ENCODE data around the gene NOXRED1. TPM values are rescaled to one million over a fixed set of nuclear protein-coding genes. Genes with fewer than 3 reads are reported as not detected.

NOXRED1 gene
- total RNA-seq, 1 donor from 2014 or later, result 0.16 TPM

DNA sequence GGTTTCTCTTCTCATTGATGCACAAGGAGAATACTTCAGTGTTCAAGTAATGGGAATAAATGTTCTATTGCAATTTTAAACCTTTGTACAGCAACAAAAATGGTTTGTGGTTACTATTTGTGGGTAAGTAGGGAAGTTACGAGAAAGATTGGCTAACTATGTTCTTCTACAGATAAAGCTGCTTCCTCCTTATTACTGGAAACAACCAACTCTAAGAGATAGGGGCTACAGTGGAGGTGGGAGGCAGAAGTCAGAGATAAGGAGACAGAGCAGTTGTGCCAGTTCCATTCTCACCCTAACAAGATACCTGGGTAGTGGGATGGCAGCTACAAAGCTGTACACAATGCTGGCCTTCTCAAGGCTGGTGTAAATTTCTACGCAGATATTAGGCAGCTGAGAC lies 16.2 kb downstream of the NOXRED1 start:
- no peak for DNase-seq

DNA sequence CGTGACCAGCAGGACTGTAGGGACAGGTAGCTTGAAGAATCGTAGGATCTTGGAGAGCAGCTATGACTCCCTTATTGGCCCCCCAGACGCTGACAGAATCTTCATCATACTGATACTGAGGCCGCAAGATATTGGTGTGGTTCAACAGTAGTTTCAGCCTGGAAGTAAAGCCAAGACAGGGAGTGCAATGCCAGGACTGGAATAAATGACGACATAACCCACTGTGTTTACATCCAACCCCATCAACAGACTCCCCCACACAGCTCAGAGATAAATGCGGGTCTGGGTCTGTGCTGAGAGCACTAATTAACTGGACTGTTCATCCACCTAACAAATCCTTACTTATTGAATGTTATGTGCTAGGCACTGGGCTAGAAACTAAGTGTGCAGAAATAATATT lies 16.6 kb downstream of the NOXRED1 start:
- DNase-seq, result no peak

DNA sequence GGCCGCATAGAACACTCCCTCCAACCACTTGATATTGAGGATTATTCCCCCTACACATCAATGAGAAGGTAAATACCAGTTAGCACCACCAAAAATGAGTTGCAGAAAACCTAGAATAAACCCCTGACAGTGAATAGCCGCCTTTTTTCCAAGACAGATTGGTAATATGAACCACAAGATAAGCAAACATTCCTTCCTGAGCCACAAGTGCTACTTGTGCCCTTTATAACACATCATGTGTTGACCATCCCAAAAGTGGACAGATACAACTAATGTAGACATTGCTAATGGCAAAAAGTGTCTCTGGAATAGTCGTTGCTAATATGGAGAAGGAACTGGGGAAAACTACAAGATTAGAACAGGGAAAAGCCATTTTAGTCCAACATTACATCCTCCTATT lies 17.2 kb downstream of the NOXRED1 start:
- DNase-seq, result no peak

DNA sequence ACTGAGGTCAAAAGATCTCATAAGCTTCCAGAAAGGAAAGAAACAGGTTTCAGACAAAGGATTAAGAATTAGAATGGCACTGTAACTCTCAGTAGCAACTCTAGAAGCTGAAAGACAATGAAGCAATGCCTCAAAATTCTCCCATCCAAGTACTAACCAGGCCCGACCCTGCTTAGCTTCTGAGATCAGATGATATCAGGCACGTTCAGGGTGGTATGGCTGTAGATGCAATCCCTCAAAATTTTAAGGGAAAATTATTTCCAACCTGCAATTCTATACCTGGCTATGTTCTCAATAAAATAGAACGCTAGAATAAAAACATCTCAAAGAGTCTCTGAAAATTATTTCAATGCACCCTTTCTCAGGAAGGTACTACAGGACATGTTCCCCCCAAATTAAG lies 19.6 kb downstream of the NOXRED1 start:
- no peak for DNase-seq

DNA sequence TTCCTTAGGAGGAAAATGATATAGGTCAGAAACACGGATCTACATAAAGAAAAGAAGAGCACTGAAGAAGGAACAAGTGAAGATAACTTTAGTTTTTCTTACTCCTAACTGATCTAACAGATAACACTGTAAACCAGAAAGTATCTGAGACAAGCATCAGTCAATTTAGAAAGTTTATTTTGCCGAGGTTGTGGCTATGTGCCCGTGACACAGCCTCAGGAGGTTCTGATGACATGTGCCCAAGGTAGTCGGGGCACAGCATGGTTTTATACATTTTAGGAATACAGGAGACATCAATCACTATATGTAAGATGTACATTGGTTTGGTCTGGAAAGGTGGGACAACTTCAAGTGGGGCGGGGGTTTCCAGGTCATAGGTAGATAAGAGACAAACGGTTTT lies 23.1 kb downstream of the NOXRED1 start:
- DNase-seq, result no peak

DNA sequence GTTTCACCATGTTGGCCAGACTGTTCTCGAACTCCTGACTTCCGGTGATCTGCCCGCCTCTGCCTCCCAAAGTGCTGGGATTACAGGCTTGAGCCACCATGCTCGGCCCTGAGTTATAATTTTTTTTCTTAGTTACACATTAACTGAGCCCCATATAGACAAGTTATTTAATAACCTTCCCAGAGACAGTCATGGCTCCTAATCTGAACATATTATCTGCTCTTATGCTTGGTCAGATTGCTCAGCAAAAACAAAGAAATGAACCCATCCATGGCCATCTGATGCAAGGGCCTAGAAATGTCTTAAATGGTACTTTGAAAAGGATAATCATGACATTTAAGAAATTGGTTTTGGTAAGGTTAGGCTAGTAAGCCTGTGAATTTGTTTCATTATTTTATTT lies 33.1 kb downstream of the NOXRED1 start:
- DNase-seq, result no peak

DNA sequence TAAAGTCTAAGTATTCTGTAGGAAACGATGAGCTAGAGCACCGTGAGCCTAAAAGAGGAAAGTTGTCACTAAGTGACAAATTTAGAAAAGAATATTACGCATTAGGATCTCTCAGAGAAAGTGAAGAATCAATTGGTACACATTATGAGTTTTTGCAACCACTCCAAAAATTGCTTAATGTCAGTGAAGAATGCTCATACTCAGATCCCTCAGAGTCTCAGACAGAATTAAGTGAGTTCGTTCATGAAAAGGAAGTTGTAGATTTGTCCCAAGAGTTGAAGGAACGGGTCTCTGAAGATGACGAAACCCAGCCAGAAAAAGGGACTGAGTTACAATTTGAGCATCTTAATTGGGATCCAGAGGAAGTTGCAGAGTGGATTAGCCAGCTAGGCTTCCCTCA lies 44.6 kb downstream of the NOXRED1 start:
- no peak for DNase-seq

DNA sequence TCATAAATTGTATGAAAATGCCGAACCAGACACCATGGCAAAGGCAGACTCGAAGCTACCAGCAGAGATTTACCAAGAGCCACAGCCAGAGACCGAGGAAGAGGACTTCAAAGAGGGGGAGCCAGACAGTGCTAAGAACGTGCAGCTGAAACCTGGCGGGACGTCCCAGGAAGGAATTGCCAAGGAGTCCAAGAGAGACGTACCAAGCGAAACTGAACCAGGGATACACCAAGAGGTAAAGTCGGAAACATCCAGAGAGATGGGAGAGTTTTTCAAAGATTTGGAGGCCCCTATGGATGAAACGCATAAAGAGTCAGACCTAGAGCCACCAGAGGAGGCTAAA lies 45.9 kb downstream of the NOXRED1 start:
- DNase-seq, result no peak

DNA sequence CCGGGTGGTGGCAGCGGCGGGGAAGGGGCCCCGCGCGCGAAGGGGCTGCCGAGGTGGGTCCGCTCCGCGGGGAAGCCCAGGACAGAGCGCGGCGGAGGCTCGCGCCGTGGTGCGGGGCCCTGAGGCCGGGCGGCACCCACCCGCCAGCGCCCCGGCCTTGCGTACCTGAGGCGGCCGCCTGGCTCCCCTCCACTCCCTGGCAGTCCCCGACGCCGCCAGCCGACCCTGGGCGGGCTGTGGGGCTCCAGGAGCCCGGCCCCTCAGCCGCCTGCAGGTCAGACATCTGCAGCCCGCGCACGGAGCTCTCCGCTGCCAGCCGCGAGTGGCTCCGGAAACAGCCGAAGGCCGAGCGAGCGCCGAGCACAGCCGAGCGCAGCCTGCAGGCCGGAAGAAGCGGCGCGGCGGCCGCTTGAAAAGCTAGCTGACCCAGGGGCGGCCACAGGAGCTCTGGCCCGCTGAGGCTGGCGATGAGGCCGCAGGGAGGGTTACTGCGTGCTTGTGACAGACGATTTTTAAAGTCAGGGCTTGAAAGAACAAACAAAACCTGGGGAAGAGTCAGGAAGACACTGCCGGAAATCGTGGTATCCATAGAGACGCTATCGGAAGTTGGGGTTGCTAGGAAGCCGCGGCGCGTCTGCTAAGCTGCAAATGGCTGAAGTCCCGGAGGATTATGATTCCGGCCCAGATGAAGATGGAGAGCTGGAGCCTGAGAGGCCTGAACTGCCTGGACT lies 46.4 kb downstream of the NOXRED1 start, which contains the start of the genes SAMD15 and TMED8:
Gene SAMD15 (plus strand): TSS at position 609 of the 731 bp plus-strand sequence. CDS start 40 bp downstream, at position 649.
Gene TMED8 (minus strand): TSS at position 324 of the 731 bp plus-strand sequence. CDS start 41 bp downstream, at position 283.
- DNase-seq, result peak; percentile 82

DNA sequence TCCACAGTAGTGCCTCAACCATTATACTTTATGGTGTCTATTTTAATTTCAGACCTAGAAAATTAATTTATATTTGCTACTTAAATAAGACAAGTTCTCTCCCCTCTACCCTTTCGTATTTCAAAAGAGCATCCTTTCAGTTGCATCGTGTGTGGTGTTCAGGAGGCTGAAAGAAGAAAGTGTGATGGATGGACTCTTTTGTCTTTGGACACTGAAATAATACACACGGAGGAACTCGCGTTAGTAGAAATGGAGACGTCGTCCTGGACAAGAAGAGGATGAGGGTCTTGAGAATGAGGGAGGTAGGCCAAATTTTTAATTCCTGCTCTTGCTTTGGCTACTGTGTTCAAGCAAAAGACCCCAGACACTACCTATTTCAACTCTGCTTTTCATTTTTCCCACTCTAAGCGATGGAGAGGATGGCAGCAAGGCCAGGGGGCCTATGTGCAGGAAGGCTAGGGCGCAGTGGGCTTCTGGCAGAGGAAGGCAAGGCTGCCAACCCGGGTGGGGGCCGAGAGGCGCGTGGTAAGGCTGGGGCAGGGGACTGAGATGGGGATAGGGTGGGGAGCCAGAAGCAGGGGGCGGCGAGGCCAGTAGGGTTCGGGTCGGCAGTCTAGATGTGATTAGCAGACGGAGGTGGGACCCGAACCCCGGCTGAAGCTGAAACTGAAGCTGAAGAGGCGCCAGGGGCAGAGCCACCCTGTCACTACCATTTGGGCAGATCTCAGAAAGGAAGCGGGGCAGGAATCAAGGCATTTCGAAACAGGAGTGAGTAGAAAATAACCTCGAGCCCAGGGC lies 47.2 kb downstream of the NOXRED1 start:
- no peak for DNase-seq

DNA sequence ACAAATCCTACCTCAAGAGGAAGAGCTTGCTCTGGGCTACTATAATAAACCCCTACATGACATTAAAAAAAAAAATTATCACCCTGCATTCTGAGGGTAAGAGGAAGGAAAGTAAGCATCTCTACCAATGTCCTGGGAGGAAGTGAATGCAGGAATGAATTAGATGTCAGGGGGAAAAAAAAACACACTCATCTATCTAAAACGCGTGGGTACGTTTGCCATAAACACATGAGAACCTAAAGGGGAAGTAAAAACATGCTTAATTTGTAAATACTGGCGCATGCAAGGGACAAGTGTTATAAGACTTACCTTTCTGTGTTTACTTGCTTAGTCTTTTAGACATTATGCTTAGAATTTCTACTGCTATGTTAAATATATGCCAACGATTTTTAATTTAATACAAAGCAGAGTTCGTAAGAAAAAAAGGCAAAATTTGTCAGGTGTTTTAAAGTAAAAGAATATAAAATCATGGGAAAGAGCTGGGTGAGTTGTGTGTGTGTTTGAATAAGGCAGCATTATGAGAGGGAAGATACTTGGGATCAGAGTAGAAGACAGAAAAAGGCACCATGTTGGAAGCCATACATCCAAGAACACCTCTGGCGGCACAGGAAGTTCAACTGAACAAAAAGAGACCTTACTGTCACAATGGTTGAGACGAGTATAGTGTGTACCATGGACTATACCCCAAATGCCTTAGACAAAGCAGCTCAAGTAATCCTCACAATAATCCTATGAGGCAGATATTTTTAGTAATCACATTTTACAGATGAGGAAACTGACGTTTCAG lies 48.0 kb downstream of the NOXRED1 start:
- DNase-seq, result no peak

DNA sequence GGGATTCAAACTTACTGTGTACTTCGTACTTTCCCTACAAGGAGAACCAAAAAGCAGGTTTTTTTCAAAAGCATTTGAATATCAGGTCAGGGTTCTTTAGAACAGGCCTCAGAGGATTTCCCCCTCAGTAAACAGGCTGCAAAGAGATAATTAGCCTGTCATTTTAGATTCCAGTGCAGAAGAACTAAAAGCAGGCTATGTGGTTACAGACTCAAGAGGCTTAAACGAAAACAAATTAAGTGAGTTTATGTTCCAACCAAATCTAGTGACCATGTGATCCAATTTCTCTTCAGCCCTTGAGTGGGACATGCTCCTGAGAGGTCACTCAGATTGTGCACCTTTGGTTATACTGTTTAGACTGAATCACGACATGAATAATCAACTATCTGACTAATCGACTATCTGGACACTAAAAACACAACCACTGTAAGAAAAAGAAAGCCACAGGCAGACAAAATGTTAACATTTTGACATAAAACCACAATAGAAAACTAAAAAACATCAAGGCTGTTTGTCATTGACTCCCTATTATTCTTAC lies 51.0 kb downstream of the NOXRED1 start:
- DNase-seq, result no peak

DNA sequence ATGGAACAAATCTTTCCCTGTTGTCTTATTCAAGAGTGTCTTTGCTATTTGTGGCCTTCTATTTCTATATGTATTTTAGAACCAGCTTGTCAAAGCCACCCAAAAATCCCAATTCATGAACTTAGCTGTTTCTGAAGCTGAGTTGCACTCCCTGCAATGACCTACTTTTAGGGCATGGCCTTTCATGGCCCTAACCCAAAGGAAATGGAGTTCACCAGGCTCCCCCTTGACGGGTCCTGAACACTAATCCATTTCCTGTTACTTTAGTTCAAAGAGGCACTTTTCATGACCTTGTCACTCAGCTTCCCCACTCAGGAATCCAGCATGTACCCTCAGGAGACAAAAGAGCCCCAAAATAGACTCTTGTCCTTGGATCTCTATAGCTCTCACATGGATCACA lies 54.0 kb downstream of the NOXRED1 start:
- no peak for DNase-seq

DNA sequence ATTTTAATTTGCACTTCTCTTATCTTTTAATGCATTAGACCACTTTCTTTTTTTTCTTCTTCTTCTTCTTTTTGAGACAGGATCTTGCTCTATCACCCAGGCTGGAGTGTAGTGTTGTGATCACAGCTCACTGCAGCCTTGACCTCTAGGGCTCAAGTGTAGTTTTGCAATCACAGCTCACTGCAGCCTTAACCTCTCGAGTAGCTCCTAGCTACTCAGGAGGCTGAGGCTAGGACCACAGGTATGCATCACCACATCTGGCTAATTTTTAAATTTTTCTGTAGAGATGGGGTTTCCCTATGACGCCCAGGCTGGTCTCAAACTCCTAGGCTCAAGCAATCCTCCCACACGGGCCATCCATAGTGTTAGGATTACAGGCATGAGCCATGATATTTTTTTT lies 59.2 kb downstream of the NOXRED1 start:
- no peak for DNase-seq

DNA sequence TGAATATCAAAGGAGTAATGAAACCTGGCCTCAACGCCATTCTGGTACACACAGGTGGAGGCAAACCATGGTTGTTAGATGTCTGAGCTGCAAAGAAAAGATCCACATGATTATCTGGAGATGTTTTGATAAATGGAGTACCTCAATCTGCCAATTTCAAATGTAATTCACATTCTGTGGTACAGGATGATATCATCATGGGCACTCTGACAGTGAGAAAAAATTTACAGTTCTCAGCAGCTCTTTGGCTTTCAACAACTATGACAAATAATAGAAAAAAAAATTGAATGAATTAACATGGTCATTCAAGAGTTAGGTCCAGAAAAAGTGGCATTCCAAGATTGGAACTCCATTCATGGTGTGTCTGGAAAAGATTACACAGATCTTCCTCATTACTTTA lies 63.7 kb downstream of the NOXRED1 start:
- no peak for DNase-seq

DNA sequence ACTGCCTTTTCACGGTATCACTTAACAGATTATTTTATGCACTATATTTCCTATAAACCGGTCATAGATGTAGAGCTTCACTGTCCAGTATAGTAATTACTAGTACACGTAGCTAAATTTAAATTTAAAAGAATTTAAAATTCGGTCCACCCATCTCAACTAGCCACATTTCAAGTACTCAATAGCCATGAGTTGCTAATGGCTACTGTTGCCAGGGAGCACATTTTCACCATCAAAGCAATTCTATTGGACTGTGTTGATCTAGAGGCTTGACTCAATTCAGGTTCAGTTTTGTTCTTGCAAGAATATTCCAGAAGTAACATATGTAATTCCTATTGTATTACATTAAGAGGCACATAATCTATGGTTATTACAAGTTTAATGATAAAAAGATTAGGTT lies 66.4 kb downstream of the NOXRED1 start:
- DNase-seq, result no peak

DNA sequence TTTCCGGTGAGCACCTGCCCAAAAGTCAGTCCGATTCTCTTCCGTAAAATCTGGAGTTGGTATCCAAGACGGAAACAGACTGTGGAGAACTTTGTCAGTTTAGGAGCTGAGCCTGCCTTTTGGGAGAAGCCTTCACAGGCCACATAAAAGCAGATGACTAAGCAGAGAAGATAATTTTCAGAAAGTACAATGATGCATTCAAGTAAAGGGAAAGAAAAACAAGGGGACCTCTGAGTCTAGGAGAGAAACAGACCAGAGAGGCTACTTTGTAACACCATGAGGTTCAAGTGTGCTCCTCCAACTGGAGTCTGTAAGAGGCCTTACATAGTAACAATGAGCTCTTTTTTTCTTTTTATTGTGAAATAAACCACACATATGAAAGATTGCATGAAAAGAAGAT lies 67.5 kb downstream of the NOXRED1 start:
- no peak for DNase-seq

DNA sequence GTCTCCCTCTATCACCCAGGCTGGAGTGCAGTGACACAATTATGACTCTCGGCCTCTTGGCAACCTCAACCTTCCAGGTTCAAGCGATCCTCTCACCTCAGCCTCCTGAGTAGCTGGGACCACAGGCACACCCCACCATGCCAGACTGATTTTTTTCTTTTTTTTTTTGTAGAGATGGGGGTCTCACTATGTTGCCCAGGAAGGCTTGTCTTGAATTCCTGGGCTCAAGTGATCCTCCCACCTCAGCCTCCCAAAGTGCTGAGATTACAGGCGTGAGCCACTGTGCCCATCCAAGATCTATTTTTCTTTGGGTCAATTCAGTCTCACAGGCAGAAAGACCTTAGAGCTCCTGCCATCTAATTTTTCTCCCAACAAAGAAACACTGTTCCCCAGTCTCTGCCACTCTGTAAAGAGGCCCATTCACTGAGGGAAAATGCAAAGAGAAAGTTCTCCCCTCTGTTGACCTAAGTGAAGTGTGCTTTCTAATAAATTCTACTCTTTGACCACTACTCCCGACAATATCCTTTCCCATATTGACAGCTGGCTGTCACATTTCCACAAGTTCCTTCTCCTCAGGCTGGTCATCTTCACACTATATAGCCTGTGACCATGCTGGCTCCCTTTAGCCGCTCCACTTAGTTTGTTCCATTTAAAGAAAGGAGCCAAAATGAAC lies 69.7 kb downstream of the NOXRED1 start:
- DNase-seq, result no peak

DNA sequence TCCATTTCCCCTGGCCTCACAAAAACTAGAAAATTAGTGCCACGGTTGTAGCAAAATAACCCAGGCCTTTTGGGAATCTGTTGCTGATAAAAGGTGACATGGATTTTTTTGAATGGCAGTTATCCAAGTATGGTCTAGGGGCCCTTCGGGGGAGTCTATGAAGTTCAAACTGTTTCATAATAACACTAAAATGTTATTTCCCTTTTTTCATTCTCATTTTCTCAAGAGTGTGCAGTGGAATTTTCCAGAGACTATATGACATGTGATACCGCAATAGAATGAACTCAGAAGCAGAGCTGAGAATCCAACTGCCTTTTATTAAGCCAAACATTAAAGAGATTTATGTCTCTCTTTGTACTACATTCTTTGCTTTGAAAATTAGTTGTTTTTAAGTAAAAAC lies 75.6 kb downstream of the NOXRED1 start:
- DNase-seq, result no peak

DNA sequence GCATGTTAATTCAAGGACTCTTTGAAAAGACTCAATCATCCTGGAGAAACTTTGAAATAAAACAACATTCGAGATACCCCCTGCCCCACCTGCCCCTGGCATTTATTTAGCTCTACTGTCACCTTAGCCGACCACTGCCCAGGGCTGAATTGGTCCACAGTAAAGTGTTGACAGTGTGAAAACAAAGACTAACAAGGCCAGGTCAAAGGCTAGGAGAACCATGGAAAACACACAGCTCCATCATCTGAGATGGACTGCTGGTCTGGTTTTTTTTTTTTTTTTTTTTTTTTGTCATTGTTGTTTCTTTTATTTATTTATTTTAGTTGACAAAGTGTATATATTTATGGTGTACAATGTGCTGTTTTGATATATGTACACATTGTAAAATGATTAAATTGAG lies 76.8 kb downstream of the NOXRED1 start:
- no peak for DNase-seq

DNA sequence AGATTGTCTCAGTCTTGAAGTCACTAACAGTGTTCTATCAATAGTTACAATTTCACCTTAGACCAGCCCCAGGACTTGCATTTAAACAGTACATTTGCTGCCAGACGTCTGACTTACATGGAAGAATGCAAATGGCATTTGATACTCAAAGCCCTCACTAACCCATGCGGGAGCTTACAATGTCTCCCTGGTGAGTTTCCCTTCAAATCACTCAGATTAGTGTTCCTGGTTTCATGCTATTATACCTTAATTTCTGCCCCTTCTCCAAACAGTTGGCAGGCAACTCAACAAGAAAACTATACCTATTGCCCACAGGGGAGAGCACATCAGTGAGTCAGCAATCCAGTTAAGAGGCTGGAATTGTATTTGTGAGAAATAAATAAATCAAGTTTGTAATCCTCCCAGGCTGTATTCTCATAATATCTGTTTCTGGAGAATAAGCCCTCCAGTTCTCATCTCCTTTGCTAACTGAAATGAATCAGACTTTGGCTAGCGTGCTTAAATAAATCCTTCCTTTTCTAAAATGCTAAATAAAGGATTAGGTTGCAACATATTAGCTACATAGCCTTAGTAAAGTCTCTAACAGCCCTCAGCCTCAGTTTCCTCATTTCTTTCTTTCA lies 78.8 kb downstream of the NOXRED1 start:
- no peak for DNase-seq
